ENCODE results near the gene RAB23. TPM values are rescaled to one million over a fixed set of nuclear protein-coding genes. Genes with fewer than 3 reads are reported as not detected.

Gene RAB23
- total RNA-seq, 1 experiment from 2014 or later, result 18.1 TPM

DNA sequence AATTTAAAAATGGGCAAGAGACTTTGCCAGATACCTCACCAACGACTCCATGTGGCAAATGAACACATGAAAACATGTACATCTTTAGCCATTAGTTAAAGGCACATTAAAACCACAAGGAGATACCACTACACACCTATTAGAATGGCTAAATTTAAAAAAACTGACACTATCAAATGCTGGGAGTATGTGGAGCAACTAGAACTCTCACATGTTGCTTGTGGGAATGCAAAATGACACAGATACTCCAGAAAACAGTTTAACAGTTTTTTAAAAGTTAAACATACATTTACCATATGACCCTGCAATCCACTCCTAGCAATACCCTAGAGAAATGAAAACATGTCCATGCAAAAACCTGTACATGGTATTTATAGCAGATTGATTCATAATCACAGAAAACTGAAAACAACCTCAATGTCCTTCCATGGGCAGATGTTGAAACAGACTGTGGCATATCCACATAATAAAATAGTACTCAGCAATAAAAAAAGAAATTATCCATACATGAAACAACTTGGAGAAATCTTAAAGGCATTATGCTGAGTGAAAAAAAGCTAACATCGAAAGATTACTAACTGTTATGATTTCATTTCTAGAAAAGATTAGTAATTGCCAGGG, 1.9 kb downstream of the RAB23 start:
- no peak overlapping the region for H3K4ac ChIP-seq (ENCODE audit: low read depth, low read length)
- H3K23me2 ChIP-seq (ENCODE audit: insufficient read length, low read depth, low read length, poor library complexity, severe bottlenecking), result no peaks in the 10 kb centered on the region
- H2BK15ac ChIP-seq (ENCODE audit: low read depth, low read length), result no peak overlapping the region
- H3K27ac Mint-ChIP-seq, result no peak overlapping the region
- H3K27ac ChIP-seq (ENCODE audit: insufficient read length, low read depth, low read length), result no peak overlapping the region
- no peak overlapping the region for H3K56ac ChIP-seq (ENCODE audit: insufficient read length, low read depth, low read length)
- no peak overlapping the region for H3K23ac ChIP-seq (ENCODE audit: insufficient read length, low read depth, low read length)
- H2BK5ac ChIP-seq (ENCODE audit: insufficient read length, low read length), result no peak overlapping the region
- no peak overlapping the region for H2BK120ac ChIP-seq (ENCODE audit: low read depth, low read length, poor library complexity, severe bottlenecking)
- peaks cover 6% of the 10 kb centered on the region for H3K79me1 ChIP-seq (ENCODE audit: insufficient read depth, low read depth, low read length, poor library complexity, severe bottlenecking)
- no peak overlapping the region for H4K8ac ChIP-seq (replicated peaks; ENCODE audit: insufficient read length, low read depth, low read length)
- no peak overlapping the region for H2AFZ ChIP-seq (ENCODE audit: low read length)
- H2BK12ac ChIP-seq (ENCODE audit: insufficient read length, low read depth, low read length), result no peak overlapping the region
- no peak overlapping the region for H2AK5ac ChIP-seq (ENCODE audit: insufficient read length, low read length)
- no peak overlapping the region for H3K9ac ChIP-seq (ENCODE audit: extremely low read depth, insufficient read length, low read length)
- H3K36me3 Mint-ChIP-seq (ENCODE audit: insufficient read depth in 1 of 3, low read depth in 3 of 3), result peaks cover 8 to 29% (median 11%) of the 10 kb centered on the region in 3 experiments
- no peaks in the 10 kb centered on the region; the same call in 1 of the 2 replicates for H3K27me3 Mint-ChIP-seq (ENCODE audit: low read depth)
- TF ChIP-seq, protein P1, sequence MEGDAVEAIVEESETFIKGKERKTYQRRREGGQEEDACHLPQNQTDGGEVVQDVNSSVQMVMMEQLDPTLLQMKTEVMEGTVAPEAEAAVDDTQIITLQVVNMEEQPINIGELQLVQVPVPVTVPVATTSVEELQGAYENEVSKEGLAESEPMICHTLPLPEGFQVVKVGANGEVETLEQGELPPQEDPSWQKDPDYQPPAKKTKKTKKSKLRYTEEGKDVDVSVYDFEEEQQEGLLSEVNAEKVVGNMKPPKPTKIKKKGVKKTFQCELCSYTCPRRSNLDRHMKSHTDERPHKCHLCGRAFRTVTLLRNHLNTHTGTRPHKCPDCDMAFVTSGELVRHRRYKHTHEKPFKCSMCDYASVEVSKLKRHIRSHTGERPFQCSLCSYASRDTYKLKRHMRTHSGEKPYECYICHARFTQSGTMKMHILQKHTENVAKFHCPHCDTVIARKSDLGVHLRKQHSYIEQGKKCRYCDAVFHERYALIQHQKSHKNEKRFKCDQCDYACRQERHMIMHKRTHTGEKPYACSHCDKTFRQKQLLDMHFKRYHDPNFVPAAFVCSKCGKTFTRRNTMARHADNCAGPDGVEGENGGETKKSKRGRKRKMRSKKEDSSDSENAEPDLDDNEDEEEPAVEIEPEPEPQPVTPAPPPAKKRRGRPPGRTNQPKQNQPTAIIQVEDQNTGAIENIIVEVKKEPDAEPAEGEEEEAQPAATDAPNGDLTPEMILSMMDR (conservative IDR thresholded peaks at IDR 0.05), result no peak
- no peaks in the 10 kb centered on the region; the same call in 1 of the 2 replicates for H3K4me1 ChIP-seq (ENCODE audit: insufficient read depth, low read length)
- DNase-seq, result no peak
- H3K4me2 ChIP-seq (ENCODE audit: insufficient read depth, insufficient read length, low read length), result no peak overlapping the region
- H4K5ac ChIP-seq (ENCODE audit: insufficient read length, low read depth, low read length), result no peak overlapping the region
- H3K14ac ChIP-seq (ENCODE audit: insufficient read depth, low read length), result no peak overlapping the region
- peaks cover 41 to 47% of the 10 kb centered on the region in 2 experiments for H3K4me1 Mint-ChIP-seq
- H3K27me3 ChIP-seq (ENCODE audit: insufficient read depth, low read length), result no peaks in the 10 kb centered on the region
- H3K79me2 ChIP-seq (ENCODE audit: insufficient read depth, low read length), result peaks cover 6% of the 10 kb centered on the region; the same call in 1 of the 2 replicates
- no peaks in the 10 kb centered on the region for H3K9me3 ChIP-seq (ENCODE audit: control insufficient read depth, low read depth, low read length)
- no peak overlapping the region for H3T11ph ChIP-seq (ENCODE audit: low read length)
- no peaks in the 10 kb centered on the region for H4K20me1 ChIP-seq (ENCODE audit: control insufficient read depth, insufficient read depth, insufficient read length)
- H3K9me3 Mint-ChIP-seq, result peaks cover 4 to 11% of the 10 kb centered on the region in 2 experiments; a peak in 3 of 5 replicates
- no CpG with 5 or more reads among the region's 2 CpGs for WGBS (ENCODE audit: extremely low coverage, insufficient read length, low lambda C conversion rate)
- H3K18ac ChIP-seq (ENCODE audit: insufficient read length, low read depth, low read length), result no peak overlapping the region
- no peak overlapping the region for H4K91ac ChIP-seq (ENCODE audit: insufficient read length, low read depth, low read length)
- H3K4me3 Mint-ChIP-seq, result peak overlapping the region; percentile 48 to 66
- no peak overlapping the region for H2BK20ac ChIP-seq (ENCODE audit: low read depth, low read length, poor library complexity, severe bottlenecking)
